H9 (cell line): ENCODE results near the gene PPFIBP2. TPM values are rescaled to one million over a fixed set of nuclear protein-coding genes. Genes with fewer than 3 reads are reported as not detected.

Experiments used
- DNase-seq: peaks from one replicate; pipeline ENCODE4 v3.0.0-alpha.2; 2017
- H2AFZ ChIP-seq: one replicate; pipeline ENCODE4 v1.6.1; 2013; ENCODE audit warnings: mild to moderate bottlenecking, low read length, control low read depth, moderate library complexity
- H2AK5ac ChIP-seq: 2 replicates; pipeline ENCODE4 v1.6.1; 2013; ENCODE audit warnings: low read length, control low read depth, mixed read lengths; ENCODE audit not compliant: insufficient read length
- H2BK120ac ChIP-seq: one replicate; pipeline ENCODE4 v1.6.1; 2013; ENCODE audit warnings: low read depth, mild to moderate bottlenecking, low read length, control low read depth, inconsistent platforms; ENCODE audit not compliant: poor library complexity, severe bottlenecking
- H2BK12ac ChIP-seq: 2 replicates; pipeline ENCODE4 v1.6.1; 2013; ENCODE audit warnings: low read length, control low read depth, mixed read lengths, low read depth; ENCODE audit not compliant: insufficient read length
- H2BK15ac ChIP-seq: 2 replicates; pipeline ENCODE4 v1.6.1; 2013; ENCODE audit warnings: low read depth, low read length, control low read depth
- H2BK20ac ChIP-seq: one replicate; pipeline ENCODE4 v1.6.1; 2013; ENCODE audit warnings: low read depth, mild to moderate bottlenecking, low read length, control low read depth, inconsistent platforms; ENCODE audit not compliant: poor library complexity, severe bottlenecking
- H2BK5ac ChIP-seq: 2 replicates; pipeline ENCODE4 v1.6.1; 2013; ENCODE audit warnings: low read length, control low read depth, mixed read lengths; ENCODE audit not compliant: insufficient read length
- H3K14ac ChIP-seq: 2 replicates; pipeline ENCODE4 v1.6.1; 2013; ENCODE audit warnings: low read length, control low read depth; ENCODE audit not compliant: insufficient read depth
- H3K18ac ChIP-seq: 2 replicates; pipeline ENCODE4 v1.6.1; 2013; ENCODE audit warnings: low read depth, mild to moderate bottlenecking, mixed read lengths, low read length, control low read depth; ENCODE audit not compliant: insufficient read length
- H3K23ac ChIP-seq: 2 replicates; pipeline ENCODE4 v1.6.1; 2013; ENCODE audit warnings: low read length, control low read depth, mixed read lengths, low read depth; ENCODE audit not compliant: insufficient read length
- H3K23me2 ChIP-seq: 2 replicates; pipeline ENCODE4 v1.6.1; 2013; ENCODE audit warnings: low read depth, mild to moderate bottlenecking, mixed read lengths, low read length, control low read depth; ENCODE audit not compliant: insufficient read length, poor library complexity, severe bottlenecking
- H3K27ac ChIP-seq: 2 replicates; pipeline ENCODE4 v1.5.1; 2013; ENCODE audit warnings: low read length, control low read depth, mixed read lengths, low read depth; ENCODE audit not compliant: insufficient read length
- H3K27me3 ChIP-seq: 2 replicates; pipeline ENCODE4 v1.6.1; 2013; ENCODE audit warnings: low read length, control low read depth, inconsistent platforms; ENCODE audit not compliant: insufficient read depth
- H3K4ac ChIP-seq: 2 replicates; pipeline ENCODE4 v1.6.1; 2013; ENCODE audit warnings: low read depth, mild to moderate bottlenecking, control low read depth, inconsistent platforms, low read length, moderate library complexity
- H3K4me1 ChIP-seq: 2 replicates; pipeline ENCODE4 v1.6.1; 2013; ENCODE audit warnings: low read length, control low read depth, inconsistent platforms; ENCODE audit not compliant: insufficient read depth
- H3K4me2 ChIP-seq: 2 replicates; pipeline ENCODE4 v1.6.1; 2013; ENCODE audit warnings: low read length, control low read depth, mixed read lengths; ENCODE audit not compliant: insufficient read length, insufficient read depth
- H3K56ac ChIP-seq: 2 replicates; pipeline ENCODE4 v1.6.1; 2013; ENCODE audit warnings: low read depth, mild to moderate bottlenecking, mixed read lengths, low read length, control low read depth; ENCODE audit not compliant: insufficient read length
- H3K79me1 ChIP-seq: 2 replicates; pipeline ENCODE4 v1.6.1; 2013; ENCODE audit warnings: low read depth, mild to moderate bottlenecking, moderate library complexity, low read length, control low read depth, inconsistent platforms; ENCODE audit not compliant: insufficient read depth, poor library complexity, severe bottlenecking
- H3K79me2 ChIP-seq: 2 replicates; pipeline ENCODE4 v1.6.1; 2013; ENCODE audit warnings: low read length, control low read depth, inconsistent platforms; ENCODE audit not compliant: insufficient read depth
- H3K9ac ChIP-seq: 2 replicates; pipeline ENCODE4 v1.6.1; 2013; ENCODE audit warnings: low read length, control low read depth, mixed read lengths; ENCODE audit not compliant: insufficient read length; ENCODE audit errors: extremely low read depth
- H3K9me3 ChIP-seq: one replicate; pipeline ENCODE4 v1.6.1; 2013; ENCODE audit warnings: low read depth, low read length, inconsistent platforms; ENCODE audit not compliant: control insufficient read depth
- H3T11ph ChIP-seq: one replicate; pipeline ENCODE4 v1.6.1; 2013; ENCODE audit warnings: mild to moderate bottlenecking, low read length, control low read depth, inconsistent platforms
- H4K20me1 ChIP-seq: one replicate; pipeline ENCODE4 v1.6.1; 2013; ENCODE audit not compliant: control insufficient read depth, insufficient read length, insufficient read depth
- H4K5ac ChIP-seq: 2 replicates; pipeline ENCODE4 v1.6.1; 2013; ENCODE audit warnings: low read depth, mild to moderate bottlenecking, mixed read lengths, low read length, control low read depth; ENCODE audit not compliant: insufficient read length
- H4K8ac ChIP-seq: replicated peaks from 2 replicates; pipeline ENCODE4 v1.6.1; 2013; ENCODE audit warnings: low read length, control low read depth, mixed read lengths, low read depth; ENCODE audit not compliant: insufficient read length
- H4K91ac ChIP-seq: 2 replicates; pipeline ENCODE4 v1.6.1; 2013; ENCODE audit warnings: low read depth, mild to moderate bottlenecking, moderate library complexity, mixed read lengths, low read length, control low read depth; ENCODE audit not compliant: insufficient read length
- H3K27ac Mint-ChIP-seq, 3 experiments: 2 replicates in 2 of 3; 3 replicates in 1 of 3; pipeline ENCODE4 v1.8.0; 2020 to 2021; ENCODE audit warnings: mixed read lengths in 3 of 3, mild to moderate bottlenecking in 1 of 3, moderate library complexity in 1 of 3
- H3K27me3 Mint-ChIP-seq: 2 replicates; pipeline ENCODE4 v1.8.0; 2021; ENCODE audit warnings: low read depth, mild to moderate bottlenecking, moderate library complexity, mixed read lengths
- H3K36me3 Mint-ChIP-seq, 3 experiments: 2 replicates in 2 of 3; 3 replicates in 1 of 3; pipeline ENCODE4 v1.8.0; 2020 to 2021; ENCODE audit warnings: low read depth in 3 of 3, mixed read lengths in 3 of 3; ENCODE audit not compliant: insufficient read depth in 1 of 3
- H3K4me1 Mint-ChIP-seq, 2 experiments: 2 replicates each; pipeline ENCODE4 v1.8.0; 2020; ENCODE audit warnings: mixed read lengths in 2 of 2
- H3K4me3 Mint-ChIP-seq, 2 experiments: 2 replicates in 1 of 2; 3 replicates in 1 of 2; pipeline ENCODE4 v1.8.0; 2020 to 2021; ENCODE audit warnings: mild to moderate bottlenecking in 2 of 2, mixed read lengths in 2 of 2, moderate library complexity in 1 of 2
- H3K9me3 Mint-ChIP-seq, 2 experiments: 2 replicates in 1 of 2; 3 replicates in 1 of 2; pipeline ENCODE4 v1.8.0; 2020; ENCODE audit warnings: mild to moderate bottlenecking in 2 of 2, mixed read lengths in 2 of 2, moderate library complexity in 1 of 2
- CTCF ChIP-seq: fragments of 200-600 bp; sonication (generic); conservative IDR thresholded peaks from 3 replicates; pipeline ENCODE4 v1.8.0; 2021; ENCODE audit warnings: antibody characterized with exemption, mild to moderate bottlenecking
- WGBS: extraction: QIAGEN DNeasy Blood & Tissue Kit; methylation state at CpG from one replicate; pipeline ENCODE4 v1.1.7; 2013; ENCODE audit warnings: missing lambda C conversion rate, low lambda C conversion rate, mixed read lengths; ENCODE audit not compliant: insufficient read length; ENCODE audit errors: extremely low coverage; 5-methylcytosine and 5-hydroxymethylcytosine counted together
- total RNA-seq: library from RNA; stranded (reverse); gene quantifications from 2 replicates; pipeline ENCODE4 v1.2.1, GENCODE V29; 2021

Gene PPFIBP2
- total RNA-seq, 1 experiment from 2014 or later, result 8.3 TPM

DNA sequence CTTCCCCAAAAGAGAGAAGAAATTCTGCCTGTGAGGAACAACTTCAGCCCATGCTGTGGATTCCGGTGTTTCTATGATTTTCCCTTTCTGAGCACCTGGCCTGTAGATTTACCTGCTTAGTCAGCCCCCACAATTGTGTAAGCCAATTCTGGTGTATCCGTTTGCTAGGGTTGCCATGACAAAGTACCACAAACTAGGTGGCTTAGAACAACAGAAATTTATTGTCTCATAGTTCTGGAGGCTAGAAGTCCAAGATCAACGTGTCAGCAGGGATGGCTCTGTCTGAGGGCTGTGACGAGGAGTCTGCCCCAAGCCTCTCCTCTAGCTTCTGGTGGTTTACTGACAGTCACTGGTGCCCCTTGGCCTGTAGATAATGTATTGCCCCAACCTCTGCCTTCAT, 175.4 kb downstream of the PPFIBP2 start:
- TF ChIP-seq CTCF, result no peak
- no peak overlapping the region for H4K8ac ChIP-seq
- no peaks in the 10 kb centered on the region for H3K23me2 ChIP-seq
- no peak overlapping the region for H3K4ac ChIP-seq
- Mint-ChIP-seq H3K9me3 (no peaks in the 10 kb centered on the region; a peak in 1 of 5 replicates), H3K27me3 (peaks cover 10% of the 10 kb centered on the region; the same call in 1 of the 2 replicates), H3K36me3 (no peaks in the 10 kb centered on the region), H3K27ac (no peak overlapping the region), H3K4me3 (no peak overlapping the region), H3K4me1 (peaks cover 31 to 34% of the 10 kb centered on the region in 2 experiments)
- H3K14ac ChIP-seq, result no peak overlapping the region
- no peak overlapping the region for H4K5ac ChIP-seq
- H2BK15ac ChIP-seq, result no peak overlapping the region
- H3K27ac ChIP-seq, result no peak overlapping the region
- no peak overlapping the region for H3K4me2 ChIP-seq
- H3K56ac ChIP-seq, result no peak overlapping the region
- H3K9ac ChIP-seq, result no peak overlapping the region
- no peak overlapping the region for H2BK120ac ChIP-seq
- H2AFZ ChIP-seq, result no peak overlapping the region
- no peak overlapping the region for H3K23ac ChIP-seq
- H4K20me1 ChIP-seq, result no peaks in the 10 kb centered on the region
- H2BK12ac ChIP-seq, result no peak overlapping the region
- H3K18ac ChIP-seq, result no peak overlapping the region
- H3T11ph ChIP-seq, result no peak overlapping the region
- H2BK20ac ChIP-seq, result no peak overlapping the region
- no peaks in the 10 kb centered on the region; the same call in 1 of the 2 replicates for H3K27me3 ChIP-seq
- DNase-seq, result no peak
- WGBS, result no CpG with 5 or more reads among the region's 4 CpGs
- no peak overlapping the region for H2AK5ac ChIP-seq
- H3K79me2 ChIP-seq, result no peaks in the 10 kb centered on the region
- no peaks in the 10 kb centered on the region for H3K4me1 ChIP-seq
- no peaks in the 10 kb centered on the region for H3K79me1 ChIP-seq
- H4K91ac ChIP-seq, result no peak overlapping the region
- no peak overlapping the region for H2BK5ac ChIP-seq
- no peaks in the 10 kb centered on the region for H3K9me3 ChIP-seq
